GM23248 (cell line): ENCODE data around the gene TAF1B.

Experiments
- EZH2 ChIP-seq: fragments of 200-600 bp; sonication (generic); IDR thresholded peaks from 2 replicates; pipeline ENCODE4 v1.6.1; 2018; ENCODE audit warnings: antibody characterized with exemption, mild to moderate bottlenecking; ENCODE audit not compliant: insufficient read depth, poor library complexity, severe bottlenecking
- EZH2phosphoT487 ChIP-seq: fragments of 200-600 bp; sonication (generic); IDR thresholded peaks from 2 replicates; pipeline ENCODE4 v1.6.1; 2018; ENCODE audit warnings: antibody characterized with exemption, moderate library complexity, mild to moderate bottlenecking, low read depth; ENCODE audit not compliant: insufficient read depth

DNA sequence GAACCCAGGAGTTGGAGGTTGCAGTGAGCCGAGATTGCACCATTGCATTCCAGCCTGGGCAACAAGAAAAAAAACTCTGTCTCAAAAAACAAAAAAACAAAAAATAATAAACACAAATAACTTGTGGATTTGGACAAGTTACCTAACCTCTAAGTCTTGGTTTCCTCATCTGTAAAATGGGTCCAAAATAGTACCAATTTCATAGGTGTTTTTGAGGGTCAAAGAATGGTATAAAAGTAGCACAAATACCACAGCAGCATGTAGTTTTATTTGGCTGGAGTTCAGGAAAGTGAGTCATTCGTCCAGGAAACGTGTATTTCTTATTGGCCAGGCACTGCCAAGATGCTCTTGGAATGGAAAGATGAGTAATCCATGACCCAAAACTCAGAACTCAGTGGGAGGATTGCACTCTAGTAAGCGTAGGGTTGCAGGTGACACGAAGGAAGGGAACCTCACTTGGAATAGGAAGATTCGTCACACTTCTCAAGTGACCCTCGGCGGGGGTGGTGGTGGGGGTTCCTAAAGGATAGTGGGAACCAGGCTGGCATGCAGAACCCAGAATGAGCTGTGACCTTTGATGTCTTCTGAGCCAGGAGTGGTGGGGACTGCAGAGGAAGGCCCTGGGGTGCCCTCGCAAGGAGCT is 132.7 kb downstream of the TAF1B start:
- TF ChIP-seq EZH2: no peak
- no peak for TF ChIP-seq EZH2phosphoT487
